GM18951 (cell line): Measurements from ENCODE around the gene CYP2E1.
"Not testable (repeated sequence)": the region's sequence is repeated elsewhere in the genome, so short reads cannot be mapped to it uniquely, and the experiment has no call there.

Source experiments
- POLR2A ChIP-seq: IDR thresholded peaks from 4 replicates; pipeline ENCODE4 v1.6.1; 2011; ENCODE audit warnings: mild to moderate bottlenecking; ENCODE audit not compliant: insufficient read length, insufficient read depth; ENCODE audit errors: extremely low read depth
- in situ Hi-C: fragments of 300-500 bp; cut with MboI; formaldehyde crosslinking; loops from one replicate; pipeline ENCODE4 v1.12.0; 2022; ENCODE audit warnings: low sequenced_read_pairs, mixed read lengths, inconsistent platforms; ENCODE audit not compliant: unreplicated experiment

Gene CYP2E1

GRCh38 chr10:133526957-133527588, at the start of gene CYP2E1:
CYP2E1 (plus strand) TSS chr10:133527363; CDS start chr10:133527396, 33 bp downstream.
- in situ Hi-C loops = no loop called here
- no peak for TF ChIP-seq POLR2A

DNA sequence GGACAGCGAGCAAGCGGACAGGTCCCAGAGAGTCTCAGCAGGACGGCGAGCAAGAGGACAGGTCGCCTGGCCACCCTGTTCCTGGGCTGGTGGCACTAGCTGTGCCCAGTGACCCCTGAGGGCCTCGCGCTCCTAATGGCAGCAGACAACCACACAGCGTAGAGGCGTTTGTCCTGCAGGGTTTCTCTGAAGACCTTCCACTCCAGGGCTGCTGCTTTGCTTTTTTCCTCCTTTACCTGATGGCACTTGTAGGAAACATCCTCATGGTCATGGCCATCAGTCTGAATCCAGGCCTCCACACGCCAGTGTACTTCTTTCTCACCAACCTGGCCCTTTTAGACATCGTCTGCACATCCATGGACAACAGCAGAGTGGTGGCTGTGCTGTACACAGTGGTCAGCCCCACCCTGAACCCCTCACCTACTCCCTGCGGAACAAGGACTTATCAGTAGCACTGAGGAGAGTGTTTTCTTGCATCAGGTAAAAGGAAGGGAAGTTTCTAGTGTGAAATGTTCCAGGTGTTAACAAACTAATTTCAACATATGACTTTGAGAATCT, 46.0 kb upstream of the CYP2E1 start:
- in situ Hi-C loops = no loop called here
- TF ChIP-seq POLR2A = no peak

DNA sequence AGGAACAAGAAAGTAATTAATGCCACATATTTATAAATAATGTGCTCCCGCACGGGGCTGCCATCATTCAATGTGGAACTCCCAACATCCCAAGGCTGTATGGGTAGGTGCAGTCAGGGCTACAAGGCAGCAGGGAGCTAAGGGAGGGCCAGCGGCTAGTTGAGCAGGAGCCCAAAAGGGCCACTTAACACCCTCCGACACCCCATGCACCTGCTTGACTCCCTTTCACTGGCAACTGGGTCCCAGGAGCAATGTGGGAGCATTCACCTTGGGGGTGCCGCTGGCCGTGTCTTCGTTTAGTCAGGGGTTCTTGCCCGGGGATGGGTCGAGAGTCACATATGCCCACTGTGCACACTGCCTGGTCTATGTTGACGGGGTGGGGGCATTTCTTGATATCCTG, 45.5 kb upstream of the CYP2E1 start:
- in situ Hi-C loops = no loop called here
- no peak for TF ChIP-seq POLR2A

- in situ Hi-C loops = no loop called here
- TF ChIP-seq POLR2A = no peak
Measured at GRCh38 chr10:133484818-133485217, 42.3 kb upstream of the CYP2E1 start.

- in situ Hi-C loops = no loop called here
Measured at GRCh38 chr10:133487085-133487484, 40.1 kb upstream of the CYP2E1 start.

DNA sequence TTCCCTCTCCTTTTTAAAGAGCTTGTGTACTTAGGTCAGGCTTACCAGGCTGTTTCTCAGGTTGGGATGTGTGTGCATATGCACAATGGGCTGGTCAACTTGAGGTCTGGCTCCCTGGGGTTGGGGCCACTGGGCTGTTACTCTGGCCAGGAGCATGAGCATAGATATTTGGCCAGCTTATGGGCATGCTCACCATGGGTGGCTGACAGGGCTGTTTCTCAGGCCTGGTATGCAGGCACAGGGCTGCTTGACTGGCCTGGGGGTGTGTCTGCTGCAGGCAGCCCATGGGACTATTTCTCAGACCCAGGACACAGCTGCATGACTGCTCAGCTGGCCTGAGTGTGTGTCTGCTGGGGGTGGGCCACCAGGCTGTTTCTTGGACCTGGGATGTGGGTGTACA, 38.8 kb upstream of the CYP2E1 start:
- no peak for TF ChIP-seq POLR2A
- in situ Hi-C loops = no loop called here

More at GRCh38 chr10:133487085-133487484, 40.1 kb upstream of the CYP2E1 start:
- TF ChIP-seq POLR2A = no peak

DNA sequence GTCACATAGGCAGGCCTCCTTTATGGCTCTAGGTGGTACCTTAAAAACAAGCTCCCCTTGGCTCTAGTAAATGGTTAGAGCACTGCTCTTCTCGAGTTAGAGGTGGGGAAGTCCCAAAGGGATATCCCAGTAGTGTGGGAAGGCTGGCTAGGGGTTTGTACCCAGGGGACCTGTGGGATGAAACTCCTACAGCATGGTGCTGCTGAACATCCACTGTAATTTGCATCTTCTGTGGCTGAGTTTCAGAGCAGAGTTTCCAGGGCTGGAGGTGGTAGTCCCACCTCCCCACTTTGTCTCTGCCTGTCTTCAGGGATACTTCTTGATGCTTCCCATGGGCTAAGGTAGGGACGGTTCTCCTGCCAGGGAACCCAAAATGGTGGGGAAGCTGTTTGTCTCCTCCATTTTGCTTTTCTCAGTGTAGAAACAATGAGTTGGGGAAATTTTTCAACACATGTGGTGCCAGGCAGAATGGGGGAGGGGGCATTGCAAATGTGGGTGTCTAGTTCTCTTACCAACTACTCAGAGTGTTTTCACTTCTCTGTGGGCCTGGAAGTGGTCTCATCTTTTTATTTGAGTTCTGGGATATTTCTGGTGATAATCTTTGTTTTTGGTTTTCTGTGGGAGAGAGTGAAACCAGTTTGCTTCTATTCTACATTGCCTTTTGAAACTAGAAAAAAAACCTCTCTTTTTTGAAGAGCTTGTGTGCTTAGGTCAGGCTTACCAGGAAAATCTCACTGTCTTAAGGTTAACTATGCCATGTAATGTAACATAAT, 37.2 kb upstream of the CYP2E1 start:
- in situ Hi-C loops = no loop called here
- no peak for TF ChIP-seq POLR2A

DNA sequence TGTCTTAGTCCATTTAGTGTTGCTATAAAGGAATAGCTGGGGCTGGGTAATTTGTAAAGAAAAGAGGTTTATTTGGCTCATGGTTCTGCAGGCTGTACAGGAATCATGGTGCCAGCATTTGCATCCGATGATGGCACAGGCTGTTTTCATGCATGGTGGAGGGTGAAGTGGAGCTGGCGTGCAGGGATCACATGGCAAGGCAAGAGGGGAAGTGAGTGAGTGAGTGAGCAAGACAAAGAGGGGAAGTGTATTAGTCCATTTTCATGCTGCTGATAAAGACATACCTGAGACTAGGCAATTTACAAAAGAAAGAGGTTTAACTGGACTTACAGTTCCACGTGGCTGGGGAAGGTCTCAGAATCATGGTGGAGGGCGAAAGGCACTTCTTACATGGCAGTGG, 33.6 kb upstream of the CYP2E1 start:
- in situ Hi-C loops = not testable (repeated sequence)

- in situ Hi-C loops = not testable (repeated sequence)
Measured at GRCh38 chr10:133497363-133497762, 29.8 kb upstream of the CYP2E1 start.

DNA sequence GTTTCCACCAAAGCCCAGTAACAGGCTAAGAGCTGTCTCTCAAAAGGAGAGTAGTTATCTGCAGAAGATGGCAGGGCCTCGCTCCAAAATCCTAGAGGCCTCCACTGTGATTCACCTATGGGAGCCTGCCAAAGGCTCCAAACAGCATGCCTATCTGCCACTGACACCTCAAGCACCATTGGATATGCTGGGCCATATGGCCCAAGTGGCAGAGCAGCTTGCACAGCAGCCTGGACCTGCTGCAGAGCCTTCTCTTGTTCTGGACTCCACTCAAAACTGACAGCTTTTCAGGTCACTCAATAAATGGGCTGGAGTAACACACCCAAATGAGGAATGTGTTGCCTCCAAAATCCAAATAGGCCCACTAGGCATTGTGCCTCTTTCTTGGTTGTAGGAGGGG, 28.0 kb upstream of the CYP2E1 start:
- in situ Hi-C loops = not testable (repeated sequence)

DNA sequence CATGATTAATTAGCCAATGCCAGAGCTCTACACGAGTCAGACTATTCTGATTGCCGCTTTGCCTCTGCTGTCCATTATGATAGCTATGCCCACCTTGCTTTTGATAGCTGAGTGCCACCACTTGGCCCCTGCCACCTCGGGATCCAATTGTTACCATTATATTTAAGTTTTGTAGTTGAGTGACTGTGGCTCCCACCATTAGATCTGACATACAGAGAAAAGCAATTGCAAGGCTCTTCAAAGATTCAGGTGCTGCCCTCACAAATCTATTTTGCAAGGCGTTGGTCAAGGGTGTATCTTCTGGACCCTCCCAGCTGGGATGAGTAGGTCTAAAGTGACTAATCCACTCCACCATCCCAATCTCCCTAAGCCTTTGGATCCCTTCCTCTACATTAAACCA, 26.3 kb upstream of the CYP2E1 start:
- in situ Hi-C loops = not testable (repeated sequence)

GRCh38 chr10:133509700-133510099, 17.5 kb upstream of the CYP2E1 start:
- in situ Hi-C loops = no loop called here

GRCh38 chr10:133511408-133511807, 15.8 kb upstream of the CYP2E1 start:
- in situ Hi-C loops = no loop called here
- TF ChIP-seq POLR2A = no peak

More at GRCh38 chr10:133509700-133510099, 17.5 kb upstream of the CYP2E1 start:
- no peak for TF ChIP-seq POLR2A

DNA sequence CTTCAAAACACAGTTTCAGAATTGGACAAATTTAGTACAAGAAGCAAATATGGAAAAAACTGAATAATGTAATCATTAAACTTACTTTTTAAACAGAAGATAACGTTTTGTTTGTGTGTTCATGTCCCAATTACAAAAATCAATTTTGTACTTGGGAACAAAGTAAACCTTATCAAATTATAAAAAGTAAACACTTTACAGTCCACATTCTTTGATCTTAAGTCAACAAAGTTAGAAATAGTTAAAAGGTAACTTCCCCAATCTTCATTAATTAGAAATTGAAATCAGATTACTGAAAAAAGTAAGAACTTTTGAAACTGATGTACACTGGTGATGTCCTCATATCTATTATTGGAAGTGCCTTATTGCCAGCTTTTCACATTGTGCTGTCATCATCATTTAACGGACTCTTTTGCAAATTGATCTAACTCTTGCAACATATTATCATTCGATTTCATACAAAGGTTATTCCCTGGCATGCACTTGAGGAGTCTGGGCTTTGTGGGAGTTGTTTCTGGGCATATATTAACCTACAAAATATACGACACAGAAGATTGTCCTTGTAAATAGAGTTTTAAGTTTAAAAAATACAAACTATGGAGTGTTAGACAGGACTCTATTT, 15.1 kb upstream of the CYP2E1 start:
- no peak for TF ChIP-seq POLR2A
- in situ Hi-C loops = no loop called here
